DOHH2 (cell line): ENCODE results near the gene WDR73.

Source experiments
- EZH2phosphoT487 ChIP-seq: fragments of 200-600 bp; sonication (generic); IDR thresholded peaks from 2 replicates; pipeline ENCODE4 v1.6.1; 2017; ENCODE audit warnings: borderline replicate concordance, mild to moderate bottlenecking, antibody characterized with exemption, low read length, moderate library complexity, mixed read lengths
- TF ChIP-seq, protein P1 (sequence below): fragments of 200-600 bp; sonication (generic); IDR thresholded peaks from one replicate; pipeline ENCODE4 v1.5.1; 2014; ENCODE audit warnings: antibody characterized with exemption, mild to moderate bottlenecking, low read depth, low read length; ENCODE audit not compliant: poor library complexity, severe bottlenecking

DNA sequence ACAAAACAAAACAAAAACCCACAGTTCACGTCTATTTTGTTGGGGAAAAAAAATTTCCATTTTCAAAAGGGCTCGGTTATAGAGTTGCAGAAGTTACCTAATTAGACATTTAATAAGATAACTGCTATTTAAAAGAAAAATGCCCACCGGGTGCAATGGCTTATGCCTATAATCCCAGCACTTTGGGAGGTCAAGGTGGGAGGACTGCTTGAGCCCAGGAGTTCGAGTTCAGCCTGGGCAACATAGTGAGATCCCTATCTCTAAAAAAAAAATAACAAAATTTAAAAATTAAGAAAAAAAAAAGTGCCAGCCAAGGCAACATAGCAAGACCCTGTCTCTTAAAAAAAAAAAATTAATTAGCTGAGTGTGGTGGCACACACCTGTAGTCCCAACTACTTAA, 42.7 kb upstream of the WDR73 start:
- TF ChIP-seq EZH2phosphoT487, result no peak
- TF ChIP-seq, protein P1, sequence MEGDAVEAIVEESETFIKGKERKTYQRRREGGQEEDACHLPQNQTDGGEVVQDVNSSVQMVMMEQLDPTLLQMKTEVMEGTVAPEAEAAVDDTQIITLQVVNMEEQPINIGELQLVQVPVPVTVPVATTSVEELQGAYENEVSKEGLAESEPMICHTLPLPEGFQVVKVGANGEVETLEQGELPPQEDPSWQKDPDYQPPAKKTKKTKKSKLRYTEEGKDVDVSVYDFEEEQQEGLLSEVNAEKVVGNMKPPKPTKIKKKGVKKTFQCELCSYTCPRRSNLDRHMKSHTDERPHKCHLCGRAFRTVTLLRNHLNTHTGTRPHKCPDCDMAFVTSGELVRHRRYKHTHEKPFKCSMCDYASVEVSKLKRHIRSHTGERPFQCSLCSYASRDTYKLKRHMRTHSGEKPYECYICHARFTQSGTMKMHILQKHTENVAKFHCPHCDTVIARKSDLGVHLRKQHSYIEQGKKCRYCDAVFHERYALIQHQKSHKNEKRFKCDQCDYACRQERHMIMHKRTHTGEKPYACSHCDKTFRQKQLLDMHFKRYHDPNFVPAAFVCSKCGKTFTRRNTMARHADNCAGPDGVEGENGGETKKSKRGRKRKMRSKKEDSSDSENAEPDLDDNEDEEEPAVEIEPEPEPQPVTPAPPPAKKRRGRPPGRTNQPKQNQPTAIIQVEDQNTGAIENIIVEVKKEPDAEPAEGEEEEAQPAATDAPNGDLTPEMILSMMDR, result no peak
